Panc1 (cell line): ENCODE data around the gene C19orf33.

ENCODE experiments used
- POLR2AphosphoS5 ChIP-seq: IDR thresholded peaks from 2 replicates; pipeline ENCODE4 v1.6.1; 2012; ENCODE audit warnings: mild to moderate bottlenecking, low read depth, low read length, moderate library complexity
- TCF7L2 ChIP-seq: IDR thresholded peaks from 2 replicates; pipeline ENCODE4 v1.6.1; 2011; ENCODE audit warnings: mild to moderate bottlenecking, low read depth, low read length, inconsistent platforms
- TF ChIP-seq, protein P1 (sequence below): fragments of 450-650 bp; IDR thresholded peaks from 2 replicates; pipeline ENCODE4 v1.5.1; 2017; ENCODE audit warnings: mild to moderate bottlenecking
- TF ChIP-seq, protein P2 (sequence below), 2 experiments: IDR thresholded peaks; 2 replicates each; pipeline ENCODE4 v1.6.1; 2011 to 2012; ENCODE audit warnings: low read depth in 2 of 2, control low read depth in 1 of 2, low read length in 1 of 2, mild to moderate bottlenecking in 1 of 2, moderate library complexity in 1 of 2; ENCODE audit not compliant: insufficient read depth in 1 of 2

DNA sequence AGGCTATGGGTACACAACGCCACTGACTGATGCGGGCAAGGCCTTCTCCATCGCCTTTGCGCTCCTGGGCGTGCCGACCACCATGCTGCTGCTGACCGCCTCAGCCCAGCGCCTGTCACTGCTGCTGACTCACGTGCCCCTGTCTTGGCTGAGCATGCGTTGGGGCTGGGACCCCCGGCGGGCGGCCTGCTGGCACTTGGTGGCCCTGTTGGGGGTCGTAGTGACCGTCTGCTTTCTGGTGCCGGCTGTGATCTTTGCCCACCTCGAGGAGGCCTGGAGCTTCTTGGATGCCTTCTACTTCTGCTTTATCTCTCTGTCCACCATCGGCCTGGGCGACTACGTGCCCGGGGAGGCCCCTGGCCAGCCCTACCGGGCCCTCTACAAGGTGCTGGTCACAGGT lies 22.5 kb downstream of the C19orf33 start:
- TF ChIP-seq, protein P1, sequence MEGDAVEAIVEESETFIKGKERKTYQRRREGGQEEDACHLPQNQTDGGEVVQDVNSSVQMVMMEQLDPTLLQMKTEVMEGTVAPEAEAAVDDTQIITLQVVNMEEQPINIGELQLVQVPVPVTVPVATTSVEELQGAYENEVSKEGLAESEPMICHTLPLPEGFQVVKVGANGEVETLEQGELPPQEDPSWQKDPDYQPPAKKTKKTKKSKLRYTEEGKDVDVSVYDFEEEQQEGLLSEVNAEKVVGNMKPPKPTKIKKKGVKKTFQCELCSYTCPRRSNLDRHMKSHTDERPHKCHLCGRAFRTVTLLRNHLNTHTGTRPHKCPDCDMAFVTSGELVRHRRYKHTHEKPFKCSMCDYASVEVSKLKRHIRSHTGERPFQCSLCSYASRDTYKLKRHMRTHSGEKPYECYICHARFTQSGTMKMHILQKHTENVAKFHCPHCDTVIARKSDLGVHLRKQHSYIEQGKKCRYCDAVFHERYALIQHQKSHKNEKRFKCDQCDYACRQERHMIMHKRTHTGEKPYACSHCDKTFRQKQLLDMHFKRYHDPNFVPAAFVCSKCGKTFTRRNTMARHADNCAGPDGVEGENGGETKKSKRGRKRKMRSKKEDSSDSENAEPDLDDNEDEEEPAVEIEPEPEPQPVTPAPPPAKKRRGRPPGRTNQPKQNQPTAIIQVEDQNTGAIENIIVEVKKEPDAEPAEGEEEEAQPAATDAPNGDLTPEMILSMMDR: no peak
- TF ChIP-seq POLR2AphosphoS5: no peak
- TF ChIP-seq, protein P2, sequence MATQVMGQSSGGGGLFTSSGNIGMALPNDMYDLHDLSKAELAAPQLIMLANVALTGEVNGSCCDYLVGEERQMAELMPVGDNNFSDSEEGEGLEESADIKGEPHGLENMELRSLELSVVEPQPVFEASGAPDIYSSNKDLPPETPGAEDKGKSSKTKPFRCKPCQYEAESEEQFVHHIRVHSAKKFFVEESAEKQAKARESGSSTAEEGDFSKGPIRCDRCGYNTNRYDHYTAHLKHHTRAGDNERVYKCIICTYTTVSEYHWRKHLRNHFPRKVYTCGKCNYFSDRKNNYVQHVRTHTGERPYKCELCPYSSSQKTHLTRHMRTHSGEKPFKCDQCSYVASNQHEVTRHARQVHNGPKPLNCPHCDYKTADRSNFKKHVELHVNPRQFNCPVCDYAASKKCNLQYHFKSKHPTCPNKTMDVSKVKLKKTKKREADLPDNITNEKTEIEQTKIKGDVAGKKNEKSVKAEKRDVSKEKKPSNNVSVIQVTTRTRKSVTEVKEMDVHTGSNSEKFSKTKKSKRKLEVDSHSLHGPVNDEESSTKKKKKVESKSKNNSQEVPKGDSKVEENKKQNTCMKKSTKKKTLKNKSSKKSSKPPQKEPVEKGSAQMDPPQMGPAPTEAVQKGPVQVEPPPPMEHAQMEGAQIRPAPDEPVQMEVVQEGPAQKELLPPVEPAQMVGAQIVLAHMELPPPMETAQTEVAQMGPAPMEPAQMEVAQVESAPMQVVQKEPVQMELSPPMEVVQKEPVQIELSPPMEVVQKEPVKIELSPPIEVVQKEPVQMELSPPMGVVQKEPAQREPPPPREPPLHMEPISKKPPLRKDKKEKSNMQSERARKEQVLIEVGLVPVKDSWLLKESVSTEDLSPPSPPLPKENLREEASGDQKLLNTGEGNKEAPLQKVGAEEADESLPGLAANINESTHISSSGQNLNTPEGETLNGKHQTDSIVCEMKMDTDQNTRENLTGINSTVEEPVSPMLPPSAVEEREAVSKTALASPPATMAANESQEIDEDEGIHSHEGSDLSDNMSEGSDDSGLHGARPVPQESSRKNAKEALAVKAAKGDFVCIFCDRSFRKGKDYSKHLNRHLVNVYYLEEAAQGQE (IDR thresholded peaks at IDR 0.05; ENCODE audit: insufficient read depth in 1 of 2, low read depth in 2 of 2, low read length in 1 of 2): no peak
- no peak for TF ChIP-seq TCF7L2
